ENCODE measurements around the gene RAB3C. TPM values are rescaled to one million over a fixed set of nuclear protein-coding genes. Genes with fewer than 3 reads are reported as not detected.

The RAB3C gene
- total RNA-seq, 1 experiment from 2014 or later, result not detected

DNA sequence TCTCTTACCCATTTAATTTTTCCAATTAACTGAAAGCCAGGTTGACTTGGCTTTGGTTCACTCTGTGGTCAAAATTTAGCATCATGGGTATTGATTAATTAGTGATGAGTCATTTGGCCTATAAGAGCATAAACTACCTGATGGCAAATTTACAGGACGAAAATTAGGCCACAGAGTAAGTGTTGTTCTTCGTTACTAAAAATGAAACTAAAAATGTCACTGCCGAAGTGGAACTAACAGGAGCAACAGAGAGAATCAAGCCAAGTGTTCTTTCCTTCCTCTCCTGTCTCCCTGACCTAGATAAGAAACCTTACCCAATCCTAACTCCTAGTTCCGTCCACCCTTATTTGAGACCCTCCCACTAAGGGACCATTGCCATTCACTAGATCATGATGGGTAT, 176.9 kb downstream of the RAB3C start:
- ChIA-PET POLR2A (no interaction called here), CTCF (no interaction called here)
- no peak overlapping the region for H3K27ac Mint-ChIP-seq (ENCODE audit: low read depth, unreplicated experiment)
- intact Hi-C loops (cut with micrococcal nuclease), result no loop called here
- H3K36me3 Mint-ChIP-seq (ENCODE audit: insufficient read depth, unreplicated experiment), result no peaks in the 10 kb centered on the region
- peaks cover 24% of the 10 kb centered on the region for H3K27me3 Mint-ChIP-seq (ENCODE audit: insufficient read depth, unreplicated experiment)
- H3K4me3 Mint-ChIP-seq (ENCODE audit: unreplicated experiment), result peak overlapping the region; percentile 34
- peaks cover 6% of the 10 kb centered on the region for H3K4me1 Mint-ChIP-seq (ENCODE audit: insufficient read depth, unreplicated experiment)
- BruUV-seq (replicated peaks), result no TSS peak
- no peak for DNase-seq (ENCODE audit: unreplicated experiment)
- no peaks in the 10 kb centered on the region for H3K9me3 Mint-ChIP-seq (ENCODE audit: unreplicated experiment)
- TF ChIP-seq, protein P1, sequence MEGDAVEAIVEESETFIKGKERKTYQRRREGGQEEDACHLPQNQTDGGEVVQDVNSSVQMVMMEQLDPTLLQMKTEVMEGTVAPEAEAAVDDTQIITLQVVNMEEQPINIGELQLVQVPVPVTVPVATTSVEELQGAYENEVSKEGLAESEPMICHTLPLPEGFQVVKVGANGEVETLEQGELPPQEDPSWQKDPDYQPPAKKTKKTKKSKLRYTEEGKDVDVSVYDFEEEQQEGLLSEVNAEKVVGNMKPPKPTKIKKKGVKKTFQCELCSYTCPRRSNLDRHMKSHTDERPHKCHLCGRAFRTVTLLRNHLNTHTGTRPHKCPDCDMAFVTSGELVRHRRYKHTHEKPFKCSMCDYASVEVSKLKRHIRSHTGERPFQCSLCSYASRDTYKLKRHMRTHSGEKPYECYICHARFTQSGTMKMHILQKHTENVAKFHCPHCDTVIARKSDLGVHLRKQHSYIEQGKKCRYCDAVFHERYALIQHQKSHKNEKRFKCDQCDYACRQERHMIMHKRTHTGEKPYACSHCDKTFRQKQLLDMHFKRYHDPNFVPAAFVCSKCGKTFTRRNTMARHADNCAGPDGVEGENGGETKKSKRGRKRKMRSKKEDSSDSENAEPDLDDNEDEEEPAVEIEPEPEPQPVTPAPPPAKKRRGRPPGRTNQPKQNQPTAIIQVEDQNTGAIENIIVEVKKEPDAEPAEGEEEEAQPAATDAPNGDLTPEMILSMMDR (IDR thresholded peaks at IDR 0.05; ENCODE audit: unreplicated experiment), result no peak

DNA sequence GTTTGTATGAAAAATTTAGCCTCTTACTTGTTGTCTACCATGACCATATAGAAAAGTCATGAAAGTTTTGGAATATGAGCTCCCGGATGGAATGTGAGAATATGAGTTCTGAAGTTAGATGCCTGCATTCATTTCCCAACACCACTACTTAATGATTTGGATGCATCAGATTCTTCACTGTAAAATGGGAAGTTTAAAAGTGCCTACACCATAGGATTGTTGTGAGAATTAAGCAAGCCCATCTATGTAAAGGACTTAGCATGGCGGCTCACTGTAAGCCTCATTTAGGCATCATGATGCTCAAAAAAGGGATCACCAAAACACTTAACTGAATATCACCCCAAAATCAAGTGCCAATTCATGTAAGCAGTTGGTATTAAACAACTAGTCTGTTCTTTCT, 177.3 kb downstream of the RAB3C start:
- TF ChIP-seq, protein P1 (IDR thresholded peaks at IDR 0.05; ENCODE audit: unreplicated experiment), result no peak
- no peaks in the 10 kb centered on the region for H3K9me3 Mint-ChIP-seq (ENCODE audit: unreplicated experiment)
- no TSS peak for BruUV-seq (replicated peaks)
- DNase-seq (ENCODE audit: unreplicated experiment), result no peak
- no peak overlapping the region for H3K27ac Mint-ChIP-seq (ENCODE audit: low read depth, unreplicated experiment)
- H3K36me3 Mint-ChIP-seq (ENCODE audit: insufficient read depth, unreplicated experiment), result no peaks in the 10 kb centered on the region
- POLR2A ChIA-PET, result no interaction called here
- CTCF ChIA-PET, result no interaction called here
- H3K4me1 Mint-ChIP-seq (ENCODE audit: insufficient read depth, unreplicated experiment), result peaks cover 6% of the 10 kb centered on the region
- H3K4me3 Mint-ChIP-seq (ENCODE audit: unreplicated experiment), result peak overlapping the region; percentile 34
- peaks cover 20% of the 10 kb centered on the region for H3K27me3 Mint-ChIP-seq (ENCODE audit: insufficient read depth, unreplicated experiment)
- intact Hi-C loops (cut with micrococcal nuclease), result no loop called here

GRCh38 chr5:58761407-58761806, 178.5 kb downstream of the RAB3C start:
- CTCF ChIA-PET, result interaction anchor here (1.1 kb wide), 1 partner anchor 88 kb away, joined by 3 read pairs; no protein-coding TSS in a partner anchor
- H3K36me3 Mint-ChIP-seq (ENCODE audit: insufficient read depth, unreplicated experiment), result no peaks in the 10 kb centered on the region
- H3K4me3 Mint-ChIP-seq (ENCODE audit: unreplicated experiment), result no peak overlapping the region
- no peaks in the 10 kb centered on the region for H3K9me3 Mint-ChIP-seq (ENCODE audit: unreplicated experiment)
- no TSS peak for BruUV-seq (replicated peaks)
- peaks cover 13% of the 10 kb centered on the region for H3K27me3 Mint-ChIP-seq (ENCODE audit: insufficient read depth, unreplicated experiment)
- peaks cover 6% of the 10 kb centered on the region for H3K4me1 Mint-ChIP-seq (ENCODE audit: insufficient read depth, unreplicated experiment)
- H3K27ac Mint-ChIP-seq (ENCODE audit: low read depth, unreplicated experiment), result no peak overlapping the region
- intact Hi-C loops (cut with micrococcal nuclease), result no loop called here
- TF ChIP-seq, protein P1 (IDR thresholded peaks at IDR 0.05; ENCODE audit: unreplicated experiment), result no peak
- no peak for DNase-seq (ENCODE audit: unreplicated experiment)
- POLR2A ChIA-PET, result no interaction called here

GRCh38 chr5:58763390-58763789, 180.5 kb downstream of the RAB3C start:
- TF ChIP-seq, protein P1 (IDR thresholded peaks at IDR 0.05; ENCODE audit: unreplicated experiment), result no peak
- DNase-seq (ENCODE audit: unreplicated experiment), result no peak
- ChIA-PET CTCF (no interaction called here), POLR2A (interaction anchor here (0.6 kb wide), 1 partner anchor 67 kb away, joined by 3 read pairs; no protein-coding TSS in a partner anchor)
- Mint-ChIP-seq H3K27ac (ENCODE audit: low read depth, unreplicated experiment) (no peak overlapping the region), H3K4me1 (ENCODE audit: insufficient read depth, unreplicated experiment) (peaks cover 6% of the 10 kb centered on the region), H3K4me3 (ENCODE audit: unreplicated experiment) (no peak overlapping the region), H3K9me3 (ENCODE audit: unreplicated experiment) (no peaks in the 10 kb centered on the region), H3K27me3 (ENCODE audit: insufficient read depth, unreplicated experiment) (peaks cover 2% of the 10 kb centered on the region), H3K36me3 (ENCODE audit: insufficient read depth, unreplicated experiment) (no peaks in the 10 kb centered on the region)
- intact Hi-C loops (cut with micrococcal nuclease), result no loop called here
- no TSS peak for BruUV-seq (replicated peaks)
